ENCODE data around the gene ASIP.
A peak's percentile ranks its signal among the peaks of the same experiment; 100 is the strongest.
"Not testable (repeated sequence)": the region's sequence is repeated elsewhere in the genome, so short reads cannot be mapped to it uniquely, and the experiment has no call there.

Gene ASIP

GRCh38 chr20:34220561-34220960 lies 20.7 kb upstream of the ASIP start:
- DNase-seq, result no peak
- H3K27ac ChIP-seq, result no peak overlapping the region
- H3K36me3 ChIP-seq, result no peaks in the 10 kb centered on the region
- no peak overlapping the region for H3K4me3 ChIP-seq (ENCODE audit: low read depth, low read length)
- TF ChIP-seq, protein P1, sequence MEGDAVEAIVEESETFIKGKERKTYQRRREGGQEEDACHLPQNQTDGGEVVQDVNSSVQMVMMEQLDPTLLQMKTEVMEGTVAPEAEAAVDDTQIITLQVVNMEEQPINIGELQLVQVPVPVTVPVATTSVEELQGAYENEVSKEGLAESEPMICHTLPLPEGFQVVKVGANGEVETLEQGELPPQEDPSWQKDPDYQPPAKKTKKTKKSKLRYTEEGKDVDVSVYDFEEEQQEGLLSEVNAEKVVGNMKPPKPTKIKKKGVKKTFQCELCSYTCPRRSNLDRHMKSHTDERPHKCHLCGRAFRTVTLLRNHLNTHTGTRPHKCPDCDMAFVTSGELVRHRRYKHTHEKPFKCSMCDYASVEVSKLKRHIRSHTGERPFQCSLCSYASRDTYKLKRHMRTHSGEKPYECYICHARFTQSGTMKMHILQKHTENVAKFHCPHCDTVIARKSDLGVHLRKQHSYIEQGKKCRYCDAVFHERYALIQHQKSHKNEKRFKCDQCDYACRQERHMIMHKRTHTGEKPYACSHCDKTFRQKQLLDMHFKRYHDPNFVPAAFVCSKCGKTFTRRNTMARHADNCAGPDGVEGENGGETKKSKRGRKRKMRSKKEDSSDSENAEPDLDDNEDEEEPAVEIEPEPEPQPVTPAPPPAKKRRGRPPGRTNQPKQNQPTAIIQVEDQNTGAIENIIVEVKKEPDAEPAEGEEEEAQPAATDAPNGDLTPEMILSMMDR (IDR thresholded peaks at IDR 0.05; ENCODE audit: low read depth, low read length), result no peak
- H3K9me3 ChIP-seq (ENCODE audit: severe bottlenecking), result no peaks in the 10 kb centered on the region
- H3K27me3 ChIP-seq (ENCODE audit: insufficient read depth, low read depth, severe bottlenecking), result no peaks in the 10 kb centered on the region

- Histone ChIP-seq H3K36me3 (no peaks in the 10 kb centered on the region), H3K27ac (no peak overlapping the region), H3K27me3 (ENCODE audit: insufficient read depth, low read depth, severe bottlenecking) (no peaks in the 10 kb centered on the region), H3K4me3 (ENCODE audit: low read depth, low read length) (no peak overlapping the region), H3K9me3 (ENCODE audit: severe bottlenecking) (no peaks in the 10 kb centered on the region)
- DNase-seq, result no peak
- TF ChIP-seq, protein P1 (IDR thresholded peaks at IDR 0.05; ENCODE audit: low read depth, low read length), result no peak
Measured at GRCh38 chr20:34222208-34222607, 19.0 kb upstream of the ASIP start.

GRCh38 chr20:34224251-34224650 lies 17.0 kb upstream of the ASIP start:
- DNase-seq; H3K9me3 ChIP-seq (ENCODE audit: severe bottlenecking): not testable (repeated sequence)

DNA sequence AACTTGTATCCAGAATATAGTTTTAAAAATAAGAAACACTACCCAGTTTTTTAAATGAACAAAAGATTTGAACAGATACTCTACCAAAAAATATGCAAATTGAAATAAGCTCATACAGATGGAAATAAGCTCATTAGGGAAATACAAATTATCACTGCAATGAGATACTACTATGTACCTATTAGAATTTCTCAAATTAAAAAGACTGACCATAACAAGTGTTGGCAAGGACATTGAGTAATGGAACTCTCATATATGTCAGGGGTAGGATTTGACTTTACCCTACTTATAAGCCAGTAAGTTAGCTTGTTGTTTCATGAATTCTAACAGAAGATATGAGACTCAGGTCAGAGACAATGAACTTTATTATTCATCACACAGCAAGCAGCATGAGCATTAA lies 9.6 kb upstream of the ASIP start:
- TF ChIP-seq, protein P1 (IDR thresholded peaks at IDR 0.05; ENCODE audit: low read depth, low read length), result no peak
- Histone ChIP-seq H3K27me3 (ENCODE audit: insufficient read depth, low read depth, severe bottlenecking) (no peaks in the 10 kb centered on the region), H3K9me3 (ENCODE audit: severe bottlenecking) (peaks cover 7% of the 10 kb centered on the region), H3K27ac (no peak overlapping the region), H3K36me3 (no peaks in the 10 kb centered on the region), H3K4me3 (ENCODE audit: low read depth, low read length) (no peak overlapping the region)
- no peak for DNase-seq

More at GRCh38 chr20:34224251-34224650, 17.0 kb upstream of the ASIP start:
- not testable (repeated sequence) for H3K27me3 ChIP-seq (ENCODE audit: insufficient read depth, low read depth, severe bottlenecking); H3K4me3 ChIP-seq (ENCODE audit: low read depth, low read length); H3K36me3 ChIP-seq
- peak overlapping the region; percentile 62; the same call in 1 of the 2 replicates for H3K27ac ChIP-seq

- Histone ChIP-seq H3K4me3 (ENCODE audit: low read depth, low read length) (no peak overlapping the region), H3K36me3 (no peaks in the 10 kb centered on the region), H3K9me3 (ENCODE audit: severe bottlenecking) (peaks cover 7% of the 10 kb centered on the region), H3K27me3 (ENCODE audit: insufficient read depth, low read depth, severe bottlenecking) (no peaks in the 10 kb centered on the region), H3K27ac (no peak overlapping the region)
- DNase-seq, result no peak
- TF ChIP-seq, protein P1 (IDR thresholded peaks at IDR 0.05; ENCODE audit: low read depth, low read length), result no peak
Measured at GRCh38 chr20:34232494-34233087, 8.6 kb upstream of the ASIP start.

GRCh38 chr20:34233687-34234086 lies 7.5 kb upstream of the ASIP start:
- peaks cover 10% of the 10 kb centered on the region for H3K9me3 ChIP-seq (ENCODE audit: severe bottlenecking)
- H3K36me3 ChIP-seq, result no peaks in the 10 kb centered on the region
- DNase-seq, result no peak
- TF ChIP-seq, protein P1 (IDR thresholded peaks at IDR 0.05; ENCODE audit: low read depth, low read length), result no peak
- no peak overlapping the region for H3K27ac ChIP-seq
- no peak overlapping the region for H3K4me3 ChIP-seq (ENCODE audit: low read depth, low read length)
- no peaks in the 10 kb centered on the region for H3K27me3 ChIP-seq (ENCODE audit: insufficient read depth, low read depth, severe bottlenecking)
